ENCODE data around the gene MYO5C. TPM values are rescaled to one million over a fixed set of nuclear protein-coding genes. Genes with fewer than 3 reads are reported as not detected.

Gene MYO5C
- total and polyA plus RNA-seq, 10 donors = 0.53 to 23.4 (median 14.7) TPM

- no peak for DNase-seq
- no peak overlapping the region for H3K4me3 ChIP-seq
- no peaks in the 10 kb centered on the region for H3K9me3 ChIP-seq
- H3K4me1 ChIP-seq = peaks cover 0 to 14% (median under 1%) of the 10 kb centered on the region in 6 donors
- peaks cover 0 to 56% (median 19%) of the 10 kb centered on the region in 6 donors for H3K36me3 ChIP-seq
- WGBS, 5 donors = 94 to 98% (median 96%) methylated on average over 13 of the region's 13 CpGs
- no peaks in the 10 kb centered on the region for H3K27me3 ChIP-seq (replicated peaks in 1 of 7)
- no peak overlapping the region for H3K27ac ChIP-seq
- intact Hi-C loops (cut with DNase I; ENCODE audit: low total_unique reads) = no loop called here
- TF ChIP-seq POLR2A (IDR thresholded peaks at IDR 0.05) (no peak), POLR2AphosphoS5 (IDR thresholded peaks at IDR 0.05) (no peak), CTCF (IDR thresholded peaks at IDR 0.05 in 8 of 11, conservative IDR thresholded peaks at IDR 0.05 in 3 of 11) (no peak)
Measured at GRCh38 chr15:52161406-52161966, 134.1 kb downstream of the MYO5C start.

DNA sequence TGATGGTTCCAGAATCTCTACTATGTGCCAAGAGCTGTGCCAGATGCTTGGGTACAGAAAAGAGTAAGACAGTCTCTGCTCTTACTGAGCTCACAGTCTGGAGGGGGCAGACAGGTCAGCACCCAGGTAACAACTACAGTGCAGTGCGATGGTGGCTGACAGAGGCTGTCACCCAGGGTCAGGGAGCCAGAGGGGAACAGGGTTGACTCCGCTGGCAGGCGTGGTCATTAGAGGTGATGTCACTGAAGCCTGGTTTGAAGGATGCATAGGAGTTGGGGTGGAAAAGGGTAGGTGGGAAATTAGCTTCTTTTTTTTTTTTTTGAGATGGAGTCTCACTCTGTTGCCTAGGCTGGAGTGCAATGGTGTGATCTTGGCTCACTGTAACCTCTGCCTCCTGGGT lies 136.0 kb downstream of the MYO5C start:
- DNase-seq = no peak
- 95 to 100% (median 98%) methylated on average over 3 of the region's 3 CpGs for WGBS, 5 donors
- Histone ChIP-seq H3K4me3 (no peak overlapping the region), H3K27ac (no peak overlapping the region), H3K4me1 (peaks cover 0 to 7% (median under 1%) of the 10 kb centered on the region in 6 donors), H3K36me3 (peaks cover 0 to 56% (median 19%) of the 10 kb centered on the region in 6 donors), H3K9me3 (no peaks in the 10 kb centered on the region), H3K27me3 (replicated peaks in 1 of 7) (no peaks in the 10 kb centered on the region)
- no peak for TF ChIP-seq POLR2AphosphoS5 (IDR thresholded peaks at IDR 0.05)
- TF ChIP-seq CTCF (IDR thresholded peaks at IDR 0.05 in 8 of 11, conservative IDR thresholded peaks at IDR 0.05 in 3 of 11) = no peak
- no peak for TF ChIP-seq POLR2A (IDR thresholded peaks at IDR 0.05)
- intact Hi-C loops (cut with DNase I; ENCODE audit: low total_unique reads) = no loop called here

DNA sequence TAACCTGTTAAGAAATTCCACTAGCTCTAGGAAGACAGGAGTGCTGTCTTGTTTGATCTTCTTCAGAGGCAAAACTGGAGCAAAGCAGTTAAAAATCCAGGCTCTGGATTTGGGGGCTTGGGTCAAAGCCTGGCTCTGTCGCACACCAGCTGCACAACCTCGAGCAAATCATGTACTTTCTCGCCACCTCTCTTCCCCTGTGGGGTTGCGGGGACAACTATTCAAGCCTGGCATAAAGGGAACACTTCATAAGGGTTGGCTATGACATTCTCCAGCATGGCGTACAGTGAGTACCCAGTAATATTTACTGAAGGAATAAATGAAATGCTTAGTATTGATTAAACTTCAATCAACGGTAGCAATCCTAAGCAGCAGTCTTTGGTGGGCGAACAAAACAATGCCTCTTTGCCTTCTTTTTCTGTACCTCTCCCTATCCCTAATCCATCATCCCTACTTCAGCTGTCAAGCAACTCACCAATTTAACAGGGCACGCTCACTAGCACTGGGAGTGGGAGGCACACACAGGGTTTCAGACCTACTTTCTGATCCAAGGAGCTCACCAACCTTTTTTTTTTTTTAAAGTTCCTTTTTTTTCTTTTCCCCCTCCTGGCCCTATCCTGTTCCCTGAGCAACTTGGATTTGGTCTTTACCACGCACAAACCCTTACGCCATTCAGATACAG lies 137.4 kb downstream of the MYO5C start:
- intact Hi-C loops (cut with DNase I; ENCODE audit: low total_unique reads) = no loop called here
- H3K36me3 ChIP-seq = peaks cover under 1 to 58% (median 15%) of the 10 kb centered on the region in 6 donors
- peaks cover 0 to 7% (median 0%) of the 10 kb centered on the region in 6 donors for H3K4me1 ChIP-seq
- TF ChIP-seq CTCF (IDR thresholded peaks at IDR 0.05 in 8 of 11, conservative IDR thresholded peaks at IDR 0.05 in 3 of 11) = no peak
- TF ChIP-seq POLR2A (IDR thresholded peaks at IDR 0.05) = no peak
- no peak for TF ChIP-seq POLR2AphosphoS5 (IDR thresholded peaks at IDR 0.05)
- no peaks in the 10 kb centered on the region for H3K9me3 ChIP-seq
- DNase-seq = no peak
- H3K4me3 ChIP-seq = no peak overlapping the region
- no peaks in the 10 kb centered on the region for H3K27me3 ChIP-seq (replicated peaks in 1 of 7)
- H3K27ac ChIP-seq = no peak overlapping the region
- 89 to 93% (median 92%) methylated on average over 10 of the region's 10 CpGs for WGBS, 5 donors

DNA sequence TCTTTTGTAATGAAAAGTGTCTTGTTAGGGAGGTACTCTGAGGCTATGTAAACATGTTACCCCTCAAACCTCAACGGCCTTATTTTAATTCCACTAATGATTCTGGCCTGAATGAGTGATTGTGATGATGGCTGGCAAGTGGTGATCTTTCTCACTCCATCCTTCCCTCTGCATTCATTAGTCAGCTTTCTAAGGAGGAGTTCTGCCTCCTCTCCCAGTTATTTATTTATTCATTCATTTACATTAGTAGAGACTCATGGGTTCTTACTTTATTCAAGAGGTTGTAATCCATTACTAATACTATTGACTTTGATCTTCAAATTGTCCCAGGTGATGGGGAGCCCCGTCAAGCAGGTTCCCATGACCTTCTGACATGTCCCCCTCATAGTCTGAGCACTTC lies 139.7 kb downstream of the MYO5C start:
- H3K4me1 ChIP-seq = peaks cover 0 to 7% (median 0%) of the 10 kb centered on the region in 6 donors
- TF ChIP-seq CTCF (IDR thresholded peaks at IDR 0.05 in 8 of 11, conservative IDR thresholded peaks at IDR 0.05 in 3 of 11) (no peak), POLR2AphosphoS5 (IDR thresholded peaks at IDR 0.05) (no peak), POLR2A (IDR thresholded peaks at IDR 0.05) (no peak)
- no peak for DNase-seq
- peaks cover 3 to 59% (median 17%) of the 10 kb centered on the region in 6 donors for H3K36me3 ChIP-seq
- no peaks in the 10 kb centered on the region for H3K9me3 ChIP-seq
- no peaks in the 10 kb centered on the region for H3K27me3 ChIP-seq (replicated peaks in 1 of 7)
- H3K4me3 ChIP-seq = no peak overlapping the region
- H3K27ac ChIP-seq = peak overlapping the region in 1 of 8 donors; percentile 16
- WGBS, 5 donors = 55 to 80% (median 72%) methylated on average over 2 of the region's 2 CpGs
- intact Hi-C loops (cut with DNase I; ENCODE audit: low total_unique reads) = no loop called here
